ENCODE results near the gene ZNF587B.
"Not testable (repeated sequence)": the region's sequence is repeated elsewhere in the genome, so short reads cannot be mapped to it uniquely, and the experiment has no call there.

The ZNF587B gene

GRCh38 chr19:57873883-57874799 is 44.0 kb downstream of the ZNF587B start:
- DNase-seq = not testable (repeated sequence)

DNA sequence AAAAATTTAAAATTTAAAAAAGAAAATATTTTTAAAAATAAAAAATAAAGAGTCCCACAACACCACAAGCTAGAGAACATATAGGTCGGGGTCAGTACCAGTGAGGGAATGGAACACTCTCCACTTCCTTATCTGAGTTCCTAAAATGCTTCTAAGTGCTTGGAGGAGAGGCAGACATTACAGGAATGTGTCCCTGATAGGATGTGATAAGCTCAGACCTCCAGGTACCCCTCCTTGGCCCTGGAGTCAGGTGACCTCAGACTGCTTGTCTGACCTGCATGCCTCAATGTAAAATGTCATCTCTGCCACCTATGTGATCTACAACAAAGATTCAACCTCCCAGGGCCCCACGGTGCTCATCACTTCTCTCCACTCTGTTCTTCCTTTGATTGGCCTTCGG is 55.9 kb downstream of the ZNF587B start:
- no peak for DNase-seq

DNA sequence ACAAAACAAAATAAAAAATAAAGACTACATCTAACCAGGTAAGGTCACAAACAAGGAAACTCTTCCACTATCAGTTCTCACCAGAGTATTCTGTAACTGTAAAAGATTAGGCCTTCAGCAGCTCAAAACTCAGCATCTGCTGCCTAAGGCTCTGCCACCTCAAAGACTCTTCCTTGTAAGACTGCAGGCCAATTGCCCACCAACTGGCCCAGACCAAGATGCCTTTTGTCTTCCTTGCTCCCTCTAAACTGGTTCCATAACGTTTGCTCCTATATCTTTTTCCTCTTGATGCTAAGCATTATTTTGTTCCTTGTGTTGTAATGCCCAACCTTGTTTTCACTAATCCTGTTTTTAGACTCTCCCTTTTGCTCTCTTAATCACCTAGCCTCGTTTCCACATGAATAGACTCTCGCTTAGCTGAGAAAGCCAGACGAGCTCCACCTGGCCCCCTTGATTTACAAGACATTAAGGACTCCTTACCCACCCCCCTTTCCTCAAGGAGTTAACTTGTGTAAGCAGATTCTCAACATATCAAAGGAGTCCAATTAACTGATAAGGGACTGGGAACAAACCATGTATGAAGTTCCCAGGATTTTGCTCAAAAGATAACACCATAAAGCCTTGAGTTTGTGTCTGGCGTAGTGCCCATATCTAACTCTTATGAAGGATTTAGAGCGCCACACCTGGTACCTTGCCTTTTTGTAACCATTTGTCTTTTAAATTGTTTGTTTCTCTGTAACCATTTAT is 57.3 kb downstream of the ZNF587B start:
- no peak for DNase-seq

GRCh38 chr19:57888107-57888559 is 58.0 kb downstream of the ZNF587B start:
- no peak for DNase-seq

GRCh38 chr19:57888560-57889231 is 58.6 kb downstream of the ZNF587B start, which contains the start of gene ZNF814:
Gene ZNF814, minus strand, starts transcription at chr19:57889037. Its CDS starts 235 bp downstream, at chr19:57888802.
- DNase-seq = no peak

GRCh38 chr19:57890706-57891105 is 60.6 kb downstream of the ZNF587B start:
- DNase-seq = not testable (repeated sequence)
